RPMI7951 (cell line): ENCODE results near the gene GTF2B. TPM values are rescaled to one million over a fixed set of nuclear protein-coding genes. Genes with fewer than 3 reads are reported as not detected.
A peak's percentile ranks its signal among the peaks of the same experiment; 100 is the strongest.
"Not testable (repeated sequence)": the region's sequence is repeated elsewhere in the genome, so short reads cannot be mapped to it uniquely, and the experiment has no call there.

Experiments
- DNase-seq: peaks from one replicate; pipeline ENCODE4 v3.0.0-alpha.2; 2012; ENCODE audit warnings: low read depth
- total RNA-seq: library from RNA; depleted of rRNA; stranded (reverse); fragments of >200 nt; shearing (Covaris generic); gene quantifications from 2 replicates; pipeline ENCODE4 v1.2.3, GENCODE V29; 2014

The GTF2B gene
- total RNA-seq, 1 experiment from 2014 or later, result 59.7 TPM

DNA sequence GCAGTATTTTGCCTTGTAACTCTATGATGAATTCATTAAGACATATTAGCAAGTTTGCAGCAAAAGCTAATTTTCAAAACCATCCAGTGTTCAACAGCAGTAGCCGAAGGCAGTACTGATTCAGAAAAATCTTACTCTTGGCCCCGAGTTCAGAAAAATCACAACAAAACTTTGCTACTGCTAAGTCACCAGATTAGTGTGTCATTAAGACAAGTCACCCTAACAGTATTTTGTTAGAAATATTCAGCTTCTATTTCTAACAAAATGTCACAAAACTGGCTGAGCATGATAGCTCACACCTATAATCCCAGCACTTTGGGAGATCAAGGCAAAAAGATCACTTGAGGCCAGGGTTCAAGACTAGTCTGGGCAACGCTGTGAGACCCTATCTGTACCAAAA, 8.2 kb downstream of the GTF2B start:
- DNase-seq, result no peak

DNA sequence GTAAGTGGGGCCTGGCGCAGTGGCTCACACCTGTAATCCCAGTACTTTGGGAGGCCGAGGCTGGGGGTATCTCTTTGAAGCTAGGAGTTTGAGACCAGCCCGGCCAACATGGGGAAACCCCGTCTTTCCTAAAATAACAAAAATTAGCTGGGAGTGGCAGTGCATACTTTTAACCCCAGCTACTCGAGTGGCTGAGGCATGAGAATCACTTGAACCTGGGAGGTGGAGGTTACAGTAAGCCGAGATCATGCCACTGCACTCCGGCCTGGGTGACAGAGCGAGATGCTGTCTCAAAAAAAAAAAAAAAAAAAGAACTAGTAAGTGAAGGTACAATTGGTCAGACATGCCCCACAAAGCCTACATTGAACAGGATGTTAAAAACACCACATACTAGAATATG, 10.7 kb downstream of the GTF2B start:
- not testable (repeated sequence) for DNase-seq

DNA sequence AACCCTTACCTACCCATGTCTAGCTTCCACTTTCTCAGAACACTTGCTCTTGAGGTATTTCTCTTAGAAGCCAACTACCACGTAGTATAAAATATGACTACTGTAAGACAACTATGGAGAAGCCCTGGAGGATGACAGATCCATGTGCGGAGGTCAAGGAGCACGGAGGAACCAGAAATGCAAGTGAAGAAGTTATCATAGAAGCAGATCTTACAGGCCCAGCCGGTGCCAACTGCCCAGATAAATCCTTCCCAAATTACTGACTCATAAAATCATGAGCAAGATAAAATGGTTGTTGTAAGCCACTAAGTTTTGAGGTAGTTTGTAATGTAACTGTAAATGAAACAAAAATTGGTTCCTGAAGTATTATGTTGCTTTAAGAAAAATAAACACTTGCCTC, 12.6 kb downstream of the GTF2B start:
- DNase-seq, result no peak

GRCh38 chr1:88877911-88878310, 13.5 kb downstream of the GTF2B start:
- DNase-seq, result no peak

GRCh38 chr1:88877382-88877825, 14.0 kb downstream of the GTF2B start:
- DNase-seq, result peak; percentile 27

DNA sequence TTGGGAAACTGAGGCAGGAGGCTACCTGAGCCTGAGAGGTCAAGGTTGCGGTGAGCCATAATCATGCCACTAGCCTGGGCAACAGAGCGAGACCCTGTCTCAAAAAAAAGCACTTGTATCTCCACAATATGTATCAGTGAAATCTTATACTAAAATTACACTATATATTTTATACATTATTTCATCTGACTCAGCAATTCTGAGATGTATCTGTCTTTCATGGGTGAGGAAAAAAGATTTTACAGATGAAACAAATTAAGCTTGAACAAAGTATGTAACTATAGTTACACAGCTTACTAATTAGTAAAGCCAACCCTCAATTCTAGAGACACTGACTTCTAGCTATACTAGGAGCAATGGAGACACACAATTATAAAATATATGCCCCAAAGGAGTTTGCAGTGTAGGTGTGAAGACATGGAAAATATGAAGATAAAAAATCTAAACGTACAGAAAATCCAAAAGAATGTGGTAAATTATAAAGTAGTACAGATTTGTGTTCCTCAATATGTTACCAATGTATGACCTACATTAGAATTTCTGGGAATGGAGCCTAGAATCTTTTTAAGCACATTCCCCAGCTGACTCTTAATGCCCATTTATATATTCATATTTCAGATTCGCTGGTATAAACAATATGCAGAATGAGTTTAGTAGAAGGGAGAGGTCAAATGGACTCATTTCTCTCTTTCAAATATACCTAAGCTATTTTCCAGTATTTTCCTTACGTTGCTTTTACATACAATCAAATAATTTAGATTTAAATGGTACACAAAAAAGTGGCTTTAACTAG, 14.6 kb downstream of the GTF2B start:
- DNase-seq, result no peak

DNA sequence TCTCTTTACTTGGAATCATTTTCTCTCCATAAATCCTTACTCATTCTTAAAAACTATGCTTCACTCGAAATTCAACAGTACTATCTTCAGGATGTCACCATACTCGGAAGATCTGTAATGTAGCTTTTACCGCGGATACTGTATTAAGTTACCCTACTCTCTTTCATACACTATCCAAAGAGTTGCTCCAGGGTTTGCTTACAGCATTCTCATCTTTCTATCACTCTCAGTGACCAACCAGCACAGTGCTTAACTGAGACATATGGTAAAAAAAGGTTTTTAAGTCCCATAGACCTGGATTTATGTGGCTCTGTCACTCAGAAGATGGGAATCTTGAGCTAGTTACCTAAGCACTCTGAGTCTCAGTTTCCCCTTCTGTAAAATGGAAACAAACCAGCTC, 15.8 kb downstream of the GTF2B start:
- no peak for DNase-seq

GRCh38 chr1:88873737-88874349, 17.5 kb downstream of the GTF2B start:
- DNase-seq, result no peak

- not testable (repeated sequence) for DNase-seq
Measured at GRCh38 chr1:88869644-88870043, 21.7 kb downstream of the GTF2B start.

- peak; percentile 34 for DNase-seq
Measured at GRCh38 chr1:88867743-88868521, 23.4 kb downstream of the GTF2B start.

DNA sequence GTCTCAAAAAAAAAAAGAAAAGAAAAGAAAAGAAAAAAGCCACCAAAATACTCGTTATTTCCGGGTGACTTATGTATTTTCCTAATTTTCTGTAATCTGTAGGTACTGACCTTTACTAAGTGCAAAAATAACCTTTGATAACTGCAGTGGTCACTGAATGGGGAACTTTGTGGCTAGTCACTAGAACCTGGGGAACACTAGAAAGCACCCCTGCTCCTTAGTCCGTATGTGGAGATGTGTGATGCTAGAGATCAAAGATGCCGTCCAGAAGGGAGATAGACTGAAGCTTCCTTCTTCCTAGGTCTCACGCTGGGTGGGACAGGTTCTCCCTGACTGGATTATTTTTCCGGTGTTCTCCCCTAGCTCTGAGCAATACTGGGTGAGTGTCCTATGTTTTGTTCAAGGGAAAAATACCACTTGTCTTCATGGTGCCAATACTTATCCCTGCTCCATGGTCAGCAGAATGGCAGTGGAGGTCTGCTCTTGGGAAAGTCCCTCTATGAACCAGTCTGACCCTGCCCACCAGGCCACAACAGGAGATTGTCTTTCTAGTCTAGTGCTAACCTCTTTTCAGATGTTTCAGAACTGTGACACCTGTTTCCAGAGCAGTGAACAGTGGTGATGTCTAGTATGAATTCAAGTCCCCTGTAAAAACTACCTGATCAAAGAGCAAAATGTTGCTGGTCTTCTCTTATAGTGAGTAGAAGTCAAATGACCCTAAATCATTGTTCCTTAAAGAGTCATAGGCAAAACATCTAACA, 39.9 kb downstream of the GTF2B start:
- DNase-seq, result no peak

- DNase-seq, result no peak
Measured at GRCh38 chr1:88847643-88848042, 43.7 kb downstream of the GTF2B start.

DNA sequence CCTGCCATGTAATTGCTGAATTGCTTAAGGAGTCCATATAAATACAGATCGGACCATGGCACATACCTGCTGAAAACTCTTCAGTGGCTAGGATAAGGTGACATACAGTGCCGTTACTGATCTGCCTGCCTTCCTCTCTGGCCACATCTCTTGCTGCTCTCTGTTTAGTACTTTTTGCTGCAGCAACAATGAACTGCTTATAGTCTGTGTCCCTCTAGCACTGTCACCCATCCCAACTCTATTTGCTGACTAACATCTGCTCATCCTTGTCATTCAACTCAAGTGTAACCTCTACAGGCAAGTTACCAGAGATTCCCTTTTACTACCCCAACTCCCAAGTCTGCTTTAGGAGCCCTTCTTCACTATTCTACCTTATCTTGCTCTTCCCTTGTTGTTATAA, 65.6 kb downstream of the GTF2B start:
- no peak for DNase-seq

DNA sequence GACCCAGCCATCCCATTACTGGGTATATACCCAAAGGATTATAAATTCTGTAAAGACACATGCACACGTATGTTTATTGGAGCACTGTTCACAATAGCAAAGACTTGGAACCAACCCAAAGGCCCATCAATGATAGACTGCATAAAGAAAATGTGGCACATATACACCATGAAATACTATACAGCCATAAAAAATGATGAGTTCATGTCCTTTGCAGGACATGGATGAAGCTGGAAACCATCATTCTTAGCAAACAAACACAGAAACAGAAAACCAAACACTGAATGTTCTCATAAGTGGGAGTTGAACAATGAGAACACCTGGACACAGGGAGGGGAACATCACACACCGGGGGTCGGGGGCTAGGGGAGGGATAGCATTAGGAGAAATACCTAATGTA, 71.7 kb downstream of the GTF2B start:
- not testable (repeated sequence) for DNase-seq

GRCh38 chr1:88813471-88813870, 77.9 kb downstream of the GTF2B start:
- no peak for DNase-seq

DNA sequence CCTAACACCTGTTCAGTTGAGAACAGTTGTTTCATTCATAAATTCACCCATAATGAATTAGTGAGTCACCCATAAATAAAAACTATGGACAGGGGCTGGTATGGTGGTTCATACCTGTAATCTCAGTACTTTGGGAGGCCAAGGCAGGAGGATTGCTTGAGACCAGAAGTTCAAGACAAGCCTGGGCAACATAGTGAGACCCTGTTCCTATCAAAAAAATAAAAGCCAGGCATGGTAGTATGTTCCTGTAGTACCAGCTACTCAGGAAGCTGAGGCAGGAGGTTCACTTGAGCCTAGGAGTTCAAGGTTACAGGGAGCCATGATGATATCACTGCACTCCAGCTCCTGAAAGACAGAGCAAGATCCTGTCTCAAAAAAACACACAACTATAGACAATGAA, 79.0 kb downstream of the GTF2B start:
- DNase-seq, result no peak

DNA sequence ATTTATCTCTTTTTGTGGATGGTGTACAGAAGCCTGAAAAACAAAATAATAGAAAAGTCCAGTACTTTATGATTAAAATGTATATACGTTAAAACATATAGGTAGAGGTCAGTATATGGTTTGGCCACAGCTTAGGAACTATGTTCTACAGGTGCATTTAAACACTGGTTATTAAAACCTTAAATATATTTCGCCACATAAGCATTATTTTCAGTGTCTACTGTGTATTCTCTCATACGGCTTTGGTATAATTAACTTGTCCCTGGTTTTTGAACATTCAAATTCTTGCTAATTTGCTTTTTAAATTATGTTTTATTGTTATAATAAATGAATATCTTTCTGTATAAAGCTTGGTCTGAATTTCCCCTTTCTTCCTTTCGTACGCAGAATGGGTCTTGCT, 87.9 kb downstream of the GTF2B start:
- no peak for DNase-seq

- peak; percentile 19 for DNase-seq
Measured at GRCh38 chr1:88802950-88803349, 88.4 kb downstream of the GTF2B start.
